ENCODE results near the gene MYOCOS. TPM values are rescaled to one million over a fixed set of nuclear protein-coding genes. Genes with fewer than 3 reads are reported as not detected.

The MYOCOS gene
- total and polyA plus RNA-seq, 2 donors (not counting 3 experiments of a cell fraction or from before 2014, with no cell fraction given): not detected

DNA sequence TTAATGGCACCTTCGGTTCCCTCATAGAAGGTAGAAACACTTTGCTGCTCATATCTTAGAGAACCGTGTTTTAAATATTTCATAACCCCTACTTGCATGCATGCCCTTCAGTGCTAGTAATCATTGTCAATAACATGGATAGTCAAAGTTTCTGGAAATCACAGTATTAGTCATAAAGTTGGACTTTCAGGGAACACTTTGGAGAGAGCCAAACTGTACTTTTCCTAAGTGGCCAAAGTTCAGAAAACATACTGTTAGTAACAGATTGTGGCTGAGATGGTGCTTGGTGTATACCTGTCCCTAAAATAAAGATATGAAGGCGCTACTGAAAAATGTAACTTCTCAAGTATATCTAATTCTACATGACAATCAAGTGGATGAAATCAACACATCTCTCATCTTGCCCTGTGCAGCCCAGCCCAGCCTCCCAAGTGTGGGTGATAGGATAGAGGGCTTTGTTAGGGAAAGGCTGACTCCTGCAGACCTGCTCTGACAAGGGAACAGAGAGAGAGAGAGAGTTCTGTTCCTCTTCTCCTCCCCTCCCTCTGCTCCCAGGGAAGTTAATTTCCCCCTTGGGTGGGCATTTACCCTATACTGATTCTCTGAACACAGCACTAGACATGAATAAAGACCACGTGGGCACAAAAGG, 16.0 kb downstream of the MYOCOS start:
- Histone ChIP-seq H3K4me3 (replicated peaks in 1 of 3; ENCODE audit: insufficient read depth in 1 of 3, low read depth in 1 of 3, low read length in 3 of 3) (no peak overlapping the region), H3K36me3 (ENCODE audit: control insufficient read depth in 2 of 2, extremely low read depth in 1 of 2, insufficient read depth in 2 of 2, low read length in 2 of 2) (no peaks in the 10 kb centered on the region), H4K20me1 (replicated peaks; ENCODE audit: control insufficient read depth, extremely low read depth, insufficient read depth, low read length) (no peaks in the 10 kb centered on the region), H3K4me2 (ENCODE audit: insufficient read depth, low read length) (no peak overlapping the region), H3K27me3 (ENCODE audit: control insufficient read depth in 2 of 2, insufficient read depth in 2 of 2, low read length in 2 of 2) (peaks cover 0 to 2% of the 10 kb centered on the region in 2 experiments), H3K9ac (replicated peaks; ENCODE audit: extremely low read depth, insufficient read depth, low read length) (no peak overlapping the region), H3K79me2 (ENCODE audit: control insufficient read depth, insufficient read depth, low read length) (no peaks in the 10 kb centered on the region), H3K4me1 (ENCODE audit: control insufficient read depth, extremely low read depth, insufficient read depth, low read length) (no peaks in the 10 kb centered on the region), H3K9me3 (replicated peaks; ENCODE audit: control insufficient read depth, insufficient read depth, low read length) (no peaks in the 10 kb centered on the region), H2AFZ (ENCODE audit: low read depth, low read length) (no peak overlapping the region), H3K9me1 (replicated peaks; ENCODE audit: control insufficient read depth, extremely low read depth, insufficient read depth, low read length) (no peaks in the 10 kb centered on the region), H3K27ac (ENCODE audit: insufficient read depth, low read depth, low read length) (no peak overlapping the region)
- no TSS peak for BruUV-seq (replicated peaks)
- FAIRE-seq: no peak
- ChIA-PET CTCF (no interaction called here), POLR2A (no interaction called here)
- no peak for DNase-seq (ENCODE audit: low read depth, low spot score)
- no peak for TF ChIP-seq POLR2A (IDR thresholded peaks at IDR 0.05; ENCODE audit: low read depth, low read length)
- no peak for TF ChIP-seq EZH2 (IDR thresholded peaks at IDR 0.05; ENCODE audit: borderline replicate concordance, low read depth, low read length, severe bottlenecking)
- TF ChIP-seq, protein P1, sequence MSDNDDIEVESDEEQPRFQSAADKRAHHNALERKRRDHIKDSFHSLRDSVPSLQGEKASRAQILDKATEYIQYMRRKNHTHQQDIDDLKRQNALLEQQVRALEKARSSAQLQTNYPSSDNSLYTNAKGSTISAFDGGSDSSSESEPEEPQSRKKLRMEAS (IDR thresholded peaks at IDR 0.05; ENCODE audit: insufficient read depth, insufficient read length): no peak
- TF ChIP-seq MYC (IDR thresholded peaks at IDR 0.05; ENCODE audit: low read depth, low read length): no peak
- TF ChIP-seq JUN (IDR thresholded peaks at IDR 0.05; ENCODE audit: borderline replicate concordance, insufficient read depth, insufficient read length, low read depth): no peak
- TF ChIP-seq FOS (IDR thresholded peaks at IDR 0.05; ENCODE audit: borderline replicate concordance, insufficient read depth, low read length): no peak
- TF ChIP-seq, protein P2, sequence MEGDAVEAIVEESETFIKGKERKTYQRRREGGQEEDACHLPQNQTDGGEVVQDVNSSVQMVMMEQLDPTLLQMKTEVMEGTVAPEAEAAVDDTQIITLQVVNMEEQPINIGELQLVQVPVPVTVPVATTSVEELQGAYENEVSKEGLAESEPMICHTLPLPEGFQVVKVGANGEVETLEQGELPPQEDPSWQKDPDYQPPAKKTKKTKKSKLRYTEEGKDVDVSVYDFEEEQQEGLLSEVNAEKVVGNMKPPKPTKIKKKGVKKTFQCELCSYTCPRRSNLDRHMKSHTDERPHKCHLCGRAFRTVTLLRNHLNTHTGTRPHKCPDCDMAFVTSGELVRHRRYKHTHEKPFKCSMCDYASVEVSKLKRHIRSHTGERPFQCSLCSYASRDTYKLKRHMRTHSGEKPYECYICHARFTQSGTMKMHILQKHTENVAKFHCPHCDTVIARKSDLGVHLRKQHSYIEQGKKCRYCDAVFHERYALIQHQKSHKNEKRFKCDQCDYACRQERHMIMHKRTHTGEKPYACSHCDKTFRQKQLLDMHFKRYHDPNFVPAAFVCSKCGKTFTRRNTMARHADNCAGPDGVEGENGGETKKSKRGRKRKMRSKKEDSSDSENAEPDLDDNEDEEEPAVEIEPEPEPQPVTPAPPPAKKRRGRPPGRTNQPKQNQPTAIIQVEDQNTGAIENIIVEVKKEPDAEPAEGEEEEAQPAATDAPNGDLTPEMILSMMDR (IDR thresholded peaks at IDR 0.05; ENCODE audit: extremely low read depth in 1 of 2, insufficient read depth in 1 of 2, low read depth in 1 of 2, low read length in 2 of 2): no peak
- TF ChIP-seq POLR2AphosphoS5 (IDR thresholded peaks at IDR 0.05; ENCODE audit: insufficient read depth, low read depth, low read length): no peak
- no peak for TF ChIP-seq GATA2 (IDR thresholded peaks at IDR 0.05; ENCODE audit: insufficient read depth, insufficient read length, low read depth, low read length)
- intact Hi-C loops (cut with micrococcal nuclease) (no loop called here), dilution Hi-C loops (cut with MboI; ENCODE audit: extremely low pct_ligation_motif_present, low sequenced_read_pairs) (loop anchor here (25.0 kb wide), 1 partner anchor 349 kb away; no protein-coding TSS in a partner anchor)
